SK-N-MC (cell line): ENCODE measurements around the gene PTGES3L.
"Not testable (repeated sequence)": the region's sequence is repeated elsewhere in the genome, so short reads cannot be mapped to it uniquely, and the experiment has no call there.

Experiments
- DNase-seq: peaks from one replicate; pipeline ENCODE4 v3.0.0-alpha.2; 2011; ENCODE audit warnings: low read depth, low spot score
- H3K27ac ChIP-seq: fragments of 200-600 bp; sonication (generic); 2 replicates; pipeline ENCODE4 v1.5.1; 2016; ENCODE audit warnings: mixed run types
- H3K36me3 ChIP-seq: fragments of 200-600 bp; sonication (generic); 2 replicates; pipeline ENCODE4 v1.6.1; 2017; ENCODE audit warnings: antibody characterized with exemption, low read length, mixed read lengths; ENCODE audit not compliant: insufficient read depth
- H3K4me3 ChIP-seq: fragments of 200-600 bp; sonication (generic); 2 replicates; pipeline ENCODE4 v1.5.1; 2016
- H3K9ac ChIP-seq: fragments of 200-600 bp; sonication (generic); 2 replicates; pipeline ENCODE4 v1.8.0; 2017; ENCODE audit warnings: mixed run types, mixed read lengths; ENCODE audit not compliant: insufficient read length
- H3K9me3 ChIP-seq: fragments of 200-600 bp; sonication (generic); 2 replicates; pipeline ENCODE4 v1.6.1; 2017; ENCODE audit warnings: low read depth, mild to moderate bottlenecking, antibody characterized with exemption, low read length, moderate library complexity, mixed read lengths
- EZH2 ChIP-seq: fragments of 200-600 bp; sonication (generic); IDR thresholded peaks from one replicate; pipeline ENCODE4 v1.6.1; 2017; ENCODE audit warnings: antibody characterized with exemption
- FOXP2 ChIP-seq: optimal IDR thresholded peaks from 2 replicates; pipeline ENCODE3; 2011; ENCODE audit warnings: mild to moderate bottlenecking, moderate library complexity; ENCODE audit not compliant: insufficient read depth; ENCODE audit errors: extremely low read length, control extremely low read depth
- POLR2AphosphoS5 ChIP-seq: IDR thresholded peaks from 2 replicates; pipeline ENCODE4 v1.6.1; 2012; ENCODE audit warnings: mild to moderate bottlenecking, low read depth, low read length, borderline replicate concordance

Gene PTGES3L

DNA sequence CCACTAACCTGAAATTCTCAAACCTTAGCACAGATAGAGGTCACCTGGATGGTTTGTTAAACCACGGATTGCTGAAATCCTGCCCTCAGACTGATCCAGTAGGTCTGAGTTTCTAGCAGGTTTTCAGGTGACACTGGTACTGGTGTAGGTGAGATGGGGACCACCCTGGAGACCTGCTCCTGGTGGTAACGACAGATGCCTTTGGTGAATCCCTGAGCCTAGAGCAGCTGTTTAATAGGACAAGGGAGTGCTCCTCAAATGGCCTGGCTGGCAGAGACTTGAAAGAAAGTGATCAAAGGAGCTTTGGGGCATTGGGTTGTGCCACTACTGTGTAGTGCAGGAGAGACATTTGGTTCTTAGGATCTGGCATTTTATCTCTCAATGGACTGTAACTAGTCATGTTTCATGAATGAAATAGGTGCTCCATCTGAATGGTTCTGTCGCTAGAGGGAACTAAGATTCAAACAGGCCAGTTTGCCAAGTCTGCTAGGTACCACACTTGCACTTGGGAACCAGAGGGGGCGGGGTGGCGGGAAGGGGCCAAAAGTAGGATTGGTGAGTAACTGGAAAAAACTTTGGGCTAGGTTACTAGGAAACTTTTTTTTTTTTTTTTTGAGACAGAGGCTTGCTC is 23.8 kb upstream of the PTGES3L start:
- H3K36me3 ChIP-seq = peaks cover 56% of the 10 kb centered on the region
- no peaks in the 10 kb centered on the region for H3K9me3 ChIP-seq
- TF ChIP-seq EZH2 = no peak
- peak; percentile 40; the same call in 1 of the 2 replicates for TF ChIP-seq POLR2AphosphoS5
- no peak for DNase-seq
- H3K4me3 ChIP-seq = no peak overlapping the region
- no peak overlapping the region for H3K9ac ChIP-seq
- H3K27ac ChIP-seq = 0 out of 2 replicates have a peak overlapping the region, but pooled peaks have one; percentile 42

DNA sequence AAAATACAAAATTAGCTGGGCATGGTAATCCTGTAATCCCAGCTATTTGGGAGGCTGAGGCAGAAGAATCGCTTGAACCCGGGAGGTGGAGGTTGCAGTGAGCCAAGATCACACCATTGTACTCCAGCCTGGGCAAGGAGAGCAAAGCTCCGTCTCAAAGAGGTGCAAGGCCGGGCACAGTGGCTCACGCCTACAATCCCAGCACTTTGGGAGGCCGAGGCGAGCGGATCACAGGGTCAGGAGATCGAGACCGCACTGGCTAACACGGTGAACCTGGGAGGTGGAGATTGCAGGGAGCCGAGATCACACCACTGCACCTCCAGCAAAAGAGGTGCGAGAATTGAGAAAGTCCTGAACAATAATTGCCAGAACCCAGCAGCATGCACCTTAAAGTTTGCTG is 21.0 kb upstream of the PTGES3L start:
- H3K9me3 ChIP-seq, DNase-seq, H3K4me3 ChIP-seq: not testable (repeated sequence)
- H3K36me3 ChIP-seq = peaks cover 58% of the 10 kb centered on the region
- peak overlapping the region; percentile 67 for H3K27ac ChIP-seq
- peak overlapping the region; percentile 26 for H3K9ac ChIP-seq

DNA sequence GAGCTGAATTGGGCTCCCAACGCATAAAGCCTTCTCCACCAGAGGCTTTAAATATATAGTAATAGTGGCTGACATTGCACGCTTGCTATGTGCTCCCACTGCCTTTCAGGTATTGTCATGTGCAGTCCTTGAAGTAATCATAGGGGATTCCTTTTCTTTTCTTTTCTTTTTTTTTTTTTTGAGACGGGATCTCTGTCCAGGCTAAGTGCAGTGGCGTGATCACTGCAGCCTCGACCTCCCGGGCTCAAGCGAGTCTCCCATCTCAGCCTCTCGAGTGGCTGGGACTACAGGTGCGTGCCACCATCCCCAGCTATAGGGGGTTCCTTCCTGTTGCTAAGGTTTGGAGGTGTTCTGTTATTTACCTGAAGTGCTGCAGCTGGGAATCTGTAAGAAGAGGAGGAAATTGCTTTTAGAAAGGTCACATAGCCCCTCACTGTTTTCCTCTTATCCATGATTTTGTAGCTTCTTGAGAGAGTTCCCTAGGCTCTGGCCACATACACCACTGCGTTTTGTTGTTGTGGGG is 19.2 kb upstream of the PTGES3L start:
- Histone ChIP-seq H3K9me3 (no peaks in the 10 kb centered on the region), H3K4me3 (peak overlapping the region; percentile 99), H3K27ac (peak overlapping the region; percentile 96), H3K36me3 (peaks cover 54% of the 10 kb centered on the region), H3K9ac (peak overlapping the region; percentile 100)
- no peak for DNase-seq
- TF ChIP-seq EZH2 = no peak
- no peak for TF ChIP-seq POLR2AphosphoS5
- TF ChIP-seq FOXP2 = no peak

DNA sequence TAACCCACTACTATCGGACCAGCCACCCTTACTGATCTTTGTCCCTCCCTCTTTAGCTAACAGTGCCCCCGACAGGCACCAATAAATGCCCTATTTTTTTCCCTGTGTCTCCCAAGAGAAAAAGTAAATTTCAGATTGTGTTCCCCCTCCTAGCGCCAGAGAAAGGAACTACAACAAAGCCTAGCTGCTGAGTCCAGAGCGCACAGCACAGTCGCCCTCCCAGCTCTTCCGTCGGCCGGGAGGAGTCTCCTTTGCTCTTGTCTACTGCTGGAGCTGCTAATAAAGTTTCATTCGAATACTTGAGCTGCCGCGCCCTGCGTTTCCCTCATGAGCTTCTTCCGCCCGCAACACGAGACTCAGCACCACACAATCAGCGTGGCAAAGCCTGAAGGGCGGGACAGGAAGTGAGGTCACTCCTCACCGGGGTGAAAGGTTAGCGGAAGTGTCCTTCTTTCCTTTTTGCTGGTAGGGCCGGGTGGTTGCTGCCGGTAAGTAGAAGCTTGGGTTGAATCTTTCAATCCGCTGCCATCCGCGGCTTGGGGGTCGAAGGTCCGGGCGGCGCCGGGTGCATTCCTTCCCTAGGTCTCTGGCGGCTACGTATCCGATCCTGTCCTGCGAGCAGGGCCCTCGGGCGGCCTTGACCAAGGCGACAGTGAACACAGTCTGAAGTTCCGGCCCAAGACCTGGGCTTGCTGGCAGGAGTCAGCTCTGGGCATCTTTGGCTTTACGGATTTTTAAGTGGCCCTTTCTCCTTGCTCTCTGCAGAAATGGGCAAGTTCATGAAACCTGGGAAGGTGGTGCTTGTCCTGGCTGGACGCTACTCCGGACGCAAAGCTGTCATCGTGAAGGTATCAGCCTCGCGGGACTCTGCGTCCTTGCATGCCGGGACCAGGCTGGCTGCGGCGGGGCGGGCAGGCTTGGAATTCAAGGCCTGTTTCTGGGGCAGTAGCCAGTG is 18.4 kb upstream of the PTGES3L start, which contains the start of gene RPL27:
Gene RPL27 (plus strand): TSS at position 436 of the 955 bp plus-strand sequence. CDS start 332 bp downstream, at position 768.
- Histone ChIP-seq H3K9ac (peak within 1 kb of the TSS; percentile 100), H3K27ac (peak within 1 kb of the TSS; percentile 96), H3K9me3 (no peaks in the 10 kb centered on the region), H3K36me3 (peaks cover 48% of the 10 kb centered on the region), H3K4me3 (peak within 1 kb of the TSS; percentile 99)
- peak; percentile 100 for DNase-seq
- no peak for TF ChIP-seq FOXP2
- peak; percentile 96 for TF ChIP-seq POLR2AphosphoS5

DNA sequence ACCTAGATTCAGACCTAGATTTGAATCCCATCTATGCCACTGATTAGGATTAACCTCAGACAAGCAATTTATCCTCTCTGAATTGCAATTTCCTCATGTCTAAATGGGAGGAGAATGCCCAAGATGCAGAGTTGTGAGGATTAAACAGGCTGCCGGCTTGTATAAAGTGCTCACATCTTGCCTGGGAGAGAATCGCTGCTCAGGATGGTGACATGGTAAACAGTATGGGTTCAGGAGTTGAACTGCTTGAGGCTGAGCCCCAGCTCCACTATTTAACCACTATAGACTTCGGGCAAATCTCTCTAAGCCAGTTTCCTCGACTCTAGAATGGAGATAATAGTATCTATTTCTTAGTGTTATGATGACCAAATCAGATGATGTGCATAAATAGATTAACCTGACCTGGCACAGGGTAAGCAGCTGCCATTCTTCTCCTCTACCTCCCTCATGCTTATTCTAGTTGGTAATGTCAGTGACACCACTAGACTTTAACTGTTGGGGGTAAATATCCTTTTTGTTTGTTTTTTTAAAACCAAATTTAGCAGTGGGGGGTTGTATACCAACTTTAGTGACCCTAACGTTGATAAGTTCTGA is 17.6 kb upstream of the PTGES3L start:
- DNase-seq = no peak
- Histone ChIP-seq H3K36me3 (peaks cover 40% of the 10 kb centered on the region), H3K9ac (peak overlapping the region; percentile 78), H3K4me3 (peak overlapping the region; percentile 79), H3K27ac (peak overlapping the region; percentile 69), H3K9me3 (no peaks in the 10 kb centered on the region)
- TF ChIP-seq EZH2 = no peak
- TF ChIP-seq FOXP2 = no peak
- TF ChIP-seq POLR2AphosphoS5 = no peak

DNA sequence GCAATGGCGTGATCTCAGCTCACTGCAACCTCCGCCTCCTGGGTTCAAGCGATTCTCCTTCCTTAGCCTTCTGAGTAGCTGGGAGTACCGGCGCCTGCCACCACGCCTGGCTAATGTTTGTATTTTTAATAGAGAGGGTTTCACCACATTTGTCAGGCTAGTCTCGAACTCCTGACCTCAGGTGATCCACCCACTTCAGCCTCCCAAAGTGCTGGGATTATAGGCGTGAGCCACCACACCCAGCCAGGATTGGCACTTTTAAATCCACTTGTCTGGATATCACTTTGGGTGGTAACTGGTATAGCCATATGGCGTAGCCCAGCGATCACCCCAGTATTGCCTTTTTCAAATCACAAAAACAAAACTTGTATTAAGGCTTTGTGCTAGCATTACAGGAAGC is 14.0 kb upstream of the PTGES3L start:
- not testable (repeated sequence) for H3K9ac ChIP-seq, H3K9me3 ChIP-seq, H3K27ac ChIP-seq, H3K4me3 ChIP-seq, DNase-seq
- peaks cover 31% of the 10 kb centered on the region for H3K36me3 ChIP-seq

DNA sequence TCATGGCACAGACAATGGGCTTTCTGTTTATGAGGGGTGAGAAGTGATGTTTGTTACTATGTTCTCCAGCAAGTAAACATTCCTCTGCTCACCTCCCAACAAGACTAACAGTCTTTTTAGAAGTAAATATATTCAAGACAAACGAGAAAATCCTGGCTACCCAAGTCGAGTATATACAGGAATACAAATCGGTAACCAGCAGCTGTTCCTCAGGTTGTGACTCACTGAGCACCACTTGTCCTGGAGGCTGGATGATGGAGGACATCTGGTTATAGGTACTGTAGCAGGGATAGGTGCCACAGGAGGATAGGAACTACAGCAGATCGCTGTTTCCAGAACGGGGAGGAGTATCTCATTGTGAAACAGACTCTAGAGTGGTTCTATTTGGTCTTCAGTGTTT is 13.0 kb upstream of the PTGES3L start:
- H3K9ac ChIP-seq = no peak overlapping the region
- no peaks in the 10 kb centered on the region for H3K9me3 ChIP-seq
- H3K36me3 ChIP-seq = peaks cover 36% of the 10 kb centered on the region
- H3K4me3 ChIP-seq = no peak overlapping the region
- TF ChIP-seq FOXP2 (no peak), POLR2AphosphoS5 (no peak), EZH2 (no peak)
- no peak overlapping the region for H3K27ac ChIP-seq
- DNase-seq = no peak

DNA sequence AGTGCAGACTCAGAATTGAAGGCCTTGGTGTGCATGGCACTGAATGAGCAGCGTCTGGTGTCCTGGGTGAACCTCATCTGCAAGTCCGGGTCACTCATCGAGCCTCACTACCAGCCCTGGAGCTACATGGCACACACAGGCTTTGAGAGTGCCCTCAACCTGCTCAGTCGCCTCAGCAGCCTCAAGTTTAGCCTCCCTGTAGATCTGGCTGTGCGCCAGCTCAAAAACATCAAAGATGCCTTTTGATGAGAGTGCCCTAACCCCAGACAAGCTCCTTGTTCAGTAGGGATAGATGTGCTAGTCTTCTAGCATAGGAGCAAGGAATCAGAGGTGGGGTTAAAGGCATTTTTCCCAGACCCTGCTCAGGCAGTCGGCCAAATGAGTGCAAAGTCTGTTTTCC is 11.6 kb upstream of the PTGES3L start:
- DNase-seq = no peak
- Histone ChIP-seq H3K4me3 (no peak overlapping the region), H3K36me3 (peaks cover 44% of the 10 kb centered on the region), H3K9me3 (no peaks in the 10 kb centered on the region), H3K9ac (no peak overlapping the region), H3K27ac (no peak overlapping the region)
- no peak for TF ChIP-seq POLR2AphosphoS5
- no peak for TF ChIP-seq FOXP2
